ENCODE measurements around the gene CNNM4.
A peak's percentile ranks its signal among the peaks of the same experiment; 100 is the strongest.

CNNM4 gene

GRCh38 chr2:96811917-96812316, 51.2 kb downstream of the CNNM4 start:
- DNase-seq (ENCODE audit: low read depth): peak; percentile 44
- no peak for TF ChIP-seq CTCF (IDR thresholded peaks at IDR 0.05; ENCODE audit: low read length, missing control alignments)
- H3K4me3 ChIP-seq (replicated peaks; ENCODE audit: low read depth, low read length): no peak overlapping the region

- H3K4me3 ChIP-seq (replicated peaks; ENCODE audit: low read depth, low read length): no peak overlapping the region
- no peak for DNase-seq (ENCODE audit: low read depth)
- no peak for TF ChIP-seq CTCF (IDR thresholded peaks at IDR 0.05; ENCODE audit: low read length, missing control alignments)
These were observed 53.0 kb downstream of the CNNM4 start for GRCh38 chr2:96813656-96814055.

GRCh38 chr2:96815326-96816126, 54.8 kb downstream of the CNNM4 start:
- peak overlapping the region; percentile 65 for H3K4me3 ChIP-seq (replicated peaks; ENCODE audit: low read depth, low read length)
- DNase-seq (ENCODE audit: low read depth): peak; percentile 59
- no peak for TF ChIP-seq CTCF (IDR thresholded peaks at IDR 0.05; ENCODE audit: low read length, missing control alignments)

- TF ChIP-seq CTCF (IDR thresholded peaks at IDR 0.05; ENCODE audit: low read length, missing control alignments): peak; percentile 20
- peak within 1 kb of the TSS; percentile 65 for H3K4me3 ChIP-seq (replicated peaks; ENCODE audit: low read depth, low read length)
These were observed 55.6 kb downstream of the CNNM4 start, which contains the start of gene CNNM3 for GRCh38 chr2:96816127-96816835. CNNM3 (plus strand) TSS chr2:96816268; CDS start chr2:96816278, 10 bp downstream.

GRCh38 chr2:96816836-96817702, 56.4 kb downstream of the CNNM4 start:
- TF ChIP-seq CTCF (IDR thresholded peaks at IDR 0.05; ENCODE audit: low read length, missing control alignments): no peak
- H3K4me3 ChIP-seq (replicated peaks; ENCODE audit: low read depth, low read length): peak overlapping the region; percentile 65
- peak; percentile 26 for DNase-seq (ENCODE audit: low read depth)

More at GRCh38 chr2:96816127-96816835, 55.6 kb downstream of the CNNM4 start, which contains the start of gene CNNM3:
- DNase-seq (ENCODE audit: low read depth): peak; percentile 92

GRCh38 chr2:96817882-96818281, 57.2 kb downstream of the CNNM4 start:
- no peak for TF ChIP-seq CTCF (IDR thresholded peaks at IDR 0.05; ENCODE audit: low read length, missing control alignments)
- no peak for DNase-seq (ENCODE audit: low read depth)
- H3K4me3 ChIP-seq (replicated peaks; ENCODE audit: low read depth, low read length): no peak overlapping the region
